ENCODE measurements around the gene THBS1.

Gene THBS1

DNA sequence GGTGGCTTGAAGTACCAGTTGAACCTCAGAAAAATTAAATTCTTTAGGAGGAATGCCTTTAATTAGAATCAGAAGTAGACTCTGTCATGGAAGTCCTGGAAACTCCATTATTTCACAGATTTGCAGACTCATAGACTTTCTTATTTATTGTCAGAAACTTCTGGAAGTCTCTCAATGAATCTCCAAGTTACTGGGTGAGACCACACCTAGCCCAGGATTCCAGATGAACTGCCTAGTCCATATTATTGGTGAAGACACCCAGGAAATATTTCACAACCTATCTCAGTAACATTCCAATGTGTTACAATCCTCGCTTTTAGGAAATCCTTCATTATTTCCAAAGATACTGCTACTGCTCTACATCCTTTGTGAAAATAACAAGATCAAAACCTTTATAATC lies 6.5 kb upstream of the THBS1 start:
- DNase-seq = no peak

DNA sequence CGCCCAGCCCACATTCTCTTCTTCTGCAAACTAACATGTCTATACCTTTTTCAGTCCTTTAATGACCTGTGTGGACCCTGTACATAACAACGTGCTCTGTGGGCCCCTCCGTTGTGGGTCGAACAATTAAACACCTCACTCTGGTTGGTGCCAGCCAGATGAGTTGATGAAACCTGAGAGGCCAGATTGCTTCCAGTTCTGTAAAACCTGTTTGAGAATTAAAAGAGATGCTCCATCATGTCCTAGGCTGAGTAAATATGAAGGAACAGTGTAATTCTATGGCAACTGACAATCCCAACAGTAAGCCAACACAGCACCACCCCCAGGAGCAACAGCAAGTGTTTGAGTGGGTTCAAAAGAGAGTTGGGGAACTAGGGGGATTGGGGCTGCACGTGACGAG lies 5.7 kb upstream of the THBS1 start:
- no peak for DNase-seq

DNA sequence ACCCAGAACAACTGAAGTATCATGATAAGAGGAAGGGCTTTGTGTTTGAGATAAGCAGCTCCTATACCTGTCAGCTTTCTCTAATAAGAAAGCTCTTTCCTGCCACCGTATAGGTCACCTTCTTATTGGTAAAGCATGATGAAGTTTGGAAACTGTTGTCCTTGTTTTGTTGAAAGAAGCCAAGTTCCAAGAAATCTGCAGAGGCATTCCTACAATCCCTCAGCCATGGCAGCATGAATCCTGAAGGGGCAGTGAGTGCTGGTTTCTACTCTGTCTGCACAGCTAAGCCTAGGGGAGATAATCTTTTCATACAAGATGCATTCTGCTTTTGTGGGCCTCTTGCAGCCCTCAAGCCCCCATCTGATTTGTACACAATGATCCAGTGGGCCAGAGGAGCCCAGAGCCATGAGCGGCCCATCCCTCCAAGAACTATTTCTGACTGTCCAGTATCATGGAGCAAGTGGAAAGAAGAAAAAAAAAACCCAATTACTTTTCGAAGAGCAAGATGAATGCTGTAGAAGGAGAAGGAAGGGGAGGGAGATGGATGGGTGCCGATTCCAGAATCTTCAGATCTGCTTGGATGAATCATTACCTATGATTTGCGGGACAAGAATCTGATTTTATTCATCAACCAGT lies 1.9 kb upstream of the THBS1 start:
- no peak for DNase-seq

DNA sequence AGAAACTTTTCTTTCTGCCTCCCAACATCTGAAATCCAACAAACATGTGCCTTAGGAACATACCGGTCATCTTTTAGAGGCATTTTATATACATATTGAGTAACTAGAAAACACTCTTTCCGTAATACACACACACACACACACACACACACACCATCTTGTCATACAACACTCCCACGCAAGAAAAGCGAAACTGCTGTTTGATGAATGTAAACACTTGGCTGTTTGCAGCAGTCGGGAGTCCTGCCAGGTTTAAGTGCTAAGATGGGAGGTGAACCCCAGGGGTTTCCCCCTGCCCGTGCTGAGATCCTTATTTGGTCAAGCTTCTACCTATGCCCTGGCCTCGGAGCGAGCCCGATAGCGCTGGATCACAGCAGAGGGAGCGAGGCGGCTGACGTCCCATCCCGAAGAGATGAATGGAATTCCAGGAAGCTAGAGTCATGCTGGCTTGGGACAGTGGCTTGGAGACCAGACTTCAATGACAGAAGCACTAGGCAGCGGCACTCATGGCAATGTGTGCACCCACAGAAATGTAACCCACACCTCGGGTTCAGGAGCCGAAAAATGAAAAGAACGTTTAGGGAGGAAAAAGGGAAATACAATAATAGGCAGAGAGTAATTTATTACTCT lies 1.3 kb upstream of the THBS1 start:
- no peak for DNase-seq

DNA sequence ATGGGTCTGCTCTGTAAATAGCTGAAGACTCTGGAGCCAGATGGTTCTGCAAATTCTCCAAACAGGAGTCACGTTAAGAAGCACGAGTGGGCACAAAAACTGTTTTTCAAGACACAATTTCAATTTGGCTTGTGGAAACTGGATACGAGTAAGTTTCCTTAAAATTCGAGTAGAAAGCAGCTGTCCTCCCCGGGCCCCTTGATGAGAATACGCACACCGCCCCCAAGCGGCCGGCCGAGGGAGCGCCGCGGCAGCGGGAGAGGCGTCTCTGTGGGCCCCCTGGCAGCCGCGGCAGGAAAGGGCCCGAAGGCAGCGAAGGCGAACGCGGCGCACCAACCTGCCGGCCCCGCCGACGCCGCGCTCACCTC lies 778 bp upstream of the THBS1 start:
- peak; percentile 79 to 90 for DNase-seq

DNA sequence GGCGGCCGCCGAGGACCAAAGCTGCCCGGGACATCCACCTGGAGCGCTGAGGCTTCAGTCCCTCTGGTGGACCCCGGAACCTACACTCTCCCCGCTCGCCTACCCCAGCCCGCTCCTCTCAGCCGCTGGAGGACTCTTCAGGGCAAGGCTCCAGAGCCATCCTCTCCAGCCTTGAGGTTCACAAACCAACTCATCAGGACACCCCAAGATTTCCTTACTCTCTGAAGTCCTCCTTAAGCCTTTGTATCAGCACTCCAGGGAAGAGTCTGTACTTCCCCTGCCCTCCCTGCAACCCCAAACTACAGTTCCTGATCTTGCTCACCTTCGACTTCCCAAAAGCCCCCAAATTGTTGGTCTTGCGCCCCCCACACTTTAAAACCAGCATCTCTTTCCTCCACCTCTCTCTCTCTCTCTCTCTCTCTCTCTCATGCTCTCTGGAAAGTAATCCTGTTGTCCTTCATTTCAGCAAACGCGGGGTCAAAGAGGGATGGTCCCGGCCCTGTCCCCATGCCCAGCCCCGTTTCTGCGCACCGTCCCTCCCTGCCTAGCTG lies 438 bp downstream of the THBS1 start:
- DNase-seq = no peak

DNA sequence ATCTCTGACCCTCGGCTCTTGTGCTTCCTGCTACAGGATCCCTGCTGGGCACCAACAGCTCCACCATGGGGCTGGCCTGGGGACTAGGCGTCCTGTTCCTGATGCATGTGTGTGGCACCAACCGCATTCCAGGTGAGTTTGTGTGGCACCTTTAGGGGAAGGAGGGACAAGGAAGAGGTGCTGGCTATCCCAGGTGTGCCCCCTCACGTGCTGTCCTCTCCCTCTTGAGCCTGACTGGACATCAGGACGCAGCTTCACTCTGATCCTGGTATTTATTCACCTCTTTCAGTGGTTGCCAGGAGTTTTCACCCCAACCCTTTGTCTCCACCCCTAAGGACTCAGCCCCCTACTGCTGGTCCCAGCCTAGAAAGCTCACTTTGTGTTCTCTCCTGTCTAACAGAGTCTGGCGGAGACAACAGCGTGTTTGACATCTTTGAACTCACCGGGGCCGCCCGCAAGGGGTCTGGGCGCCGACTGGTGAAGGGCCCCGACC lies 960 bp downstream of the THBS1 start:
- DNase-seq = peak in 1 of 2 experiments; percentile 39

DNA sequence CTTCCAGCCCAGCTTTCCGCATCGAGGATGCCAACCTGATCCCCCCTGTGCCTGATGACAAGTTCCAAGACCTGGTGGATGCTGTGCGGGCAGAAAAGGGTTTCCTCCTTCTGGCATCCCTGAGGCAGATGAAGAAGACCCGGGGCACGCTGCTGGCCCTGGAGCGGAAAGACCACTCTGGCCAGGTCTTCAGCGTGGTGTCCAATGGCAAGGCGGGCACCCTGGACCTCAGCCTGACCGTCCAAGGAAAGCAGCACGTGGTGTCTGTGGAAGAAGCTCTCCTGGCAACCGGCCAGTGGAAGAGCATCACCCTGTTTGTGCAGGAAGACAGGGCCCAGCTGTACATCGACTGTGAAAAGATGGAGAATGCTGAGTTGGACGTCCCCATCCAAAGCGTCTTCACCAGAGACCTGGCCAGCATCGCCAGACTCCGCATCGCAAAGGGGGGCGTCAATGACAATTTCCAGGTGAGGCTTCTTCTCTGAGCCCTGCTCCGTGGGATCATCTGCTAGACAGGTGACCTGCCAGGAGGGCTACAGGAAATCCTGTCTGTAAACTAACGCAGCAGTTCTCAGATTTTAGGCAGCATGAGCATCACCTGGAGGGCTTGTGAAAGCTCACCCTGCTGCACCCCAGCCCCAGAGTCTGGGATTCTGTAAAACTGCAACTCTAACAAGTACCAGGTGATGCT lies 1.6 kb downstream of the THBS1 start:
- no peak for DNase-seq

DNA sequence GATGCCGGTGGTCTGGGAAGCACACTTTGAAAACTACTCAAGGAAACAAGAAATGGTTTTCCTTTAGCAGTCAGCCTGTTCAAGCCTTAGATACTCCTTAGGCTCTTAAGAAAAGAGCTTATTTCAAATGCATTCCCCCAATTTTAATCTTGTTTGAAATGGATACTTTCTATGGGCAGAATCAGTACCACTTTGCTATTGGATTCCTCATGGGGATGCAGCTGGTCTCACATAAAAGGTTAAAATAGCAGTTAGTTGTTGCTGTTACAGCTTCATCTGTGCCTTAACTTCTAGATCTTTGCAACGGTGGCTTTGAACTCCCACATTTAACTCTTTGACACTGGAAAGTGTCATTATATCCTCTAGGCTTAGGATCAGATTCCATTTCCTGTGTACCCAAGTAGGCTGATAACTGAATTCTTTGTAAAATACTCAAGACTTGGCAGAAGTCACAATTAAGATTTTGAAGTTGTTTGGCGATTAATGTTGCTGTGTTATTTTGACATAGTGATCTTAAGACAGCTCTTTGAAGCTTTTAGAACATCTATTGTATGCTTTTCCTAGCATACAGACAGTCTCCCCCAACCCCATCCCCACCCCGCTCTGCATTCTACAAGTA lies 2.2 kb downstream of the THBS1 start:
- no peak for DNase-seq

DNA sequence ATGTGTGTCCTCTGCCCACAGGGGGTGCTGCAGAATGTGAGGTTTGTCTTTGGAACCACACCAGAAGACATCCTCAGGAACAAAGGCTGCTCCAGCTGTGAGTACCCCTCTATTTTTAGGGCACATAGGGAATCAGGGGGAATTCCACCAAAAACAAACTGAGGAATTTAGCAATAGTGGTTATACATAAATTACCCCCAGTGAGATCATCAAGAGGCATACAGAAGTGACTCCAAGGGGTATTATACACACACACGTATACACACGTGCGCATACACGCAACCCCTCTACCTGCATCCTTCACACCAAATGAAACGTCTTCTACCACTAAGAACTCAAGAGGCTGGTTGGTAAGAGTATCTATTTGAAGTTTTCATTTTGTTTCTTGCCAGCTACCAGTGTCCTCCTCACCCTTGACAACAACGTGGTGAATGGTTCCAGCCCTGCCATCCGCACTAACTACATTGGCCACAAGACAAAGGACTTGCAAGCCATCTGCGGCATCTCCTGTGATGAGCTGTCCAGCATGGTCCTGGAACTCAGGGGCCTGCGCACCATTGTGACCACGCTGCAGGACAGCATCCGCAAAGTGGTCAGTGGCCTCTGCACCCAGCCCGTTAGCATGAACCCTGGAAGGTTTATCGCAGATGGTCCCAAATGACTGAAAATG lies 2.9 kb downstream of the THBS1 start:
- peak in 1 of 2 experiments; percentile 21 for DNase-seq

DNA sequence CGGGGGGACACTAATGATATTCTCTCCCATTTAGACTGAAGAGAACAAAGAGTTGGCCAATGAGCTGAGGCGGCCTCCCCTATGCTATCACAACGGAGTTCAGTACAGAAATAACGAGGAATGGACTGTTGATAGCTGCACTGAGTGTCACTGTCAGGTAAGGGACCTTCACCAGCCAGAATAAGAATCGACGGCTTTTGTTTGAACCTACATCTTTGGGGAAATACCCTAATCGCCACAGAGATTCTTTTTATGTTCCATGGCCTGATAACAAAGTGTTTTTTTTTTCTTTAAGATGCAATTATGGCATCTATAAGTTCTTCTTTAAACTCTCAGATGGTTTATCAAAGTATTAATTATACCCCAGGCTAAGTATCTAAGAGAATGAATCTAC lies 3.4 kb downstream of the THBS1 start:
- no peak for DNase-seq

DNA sequence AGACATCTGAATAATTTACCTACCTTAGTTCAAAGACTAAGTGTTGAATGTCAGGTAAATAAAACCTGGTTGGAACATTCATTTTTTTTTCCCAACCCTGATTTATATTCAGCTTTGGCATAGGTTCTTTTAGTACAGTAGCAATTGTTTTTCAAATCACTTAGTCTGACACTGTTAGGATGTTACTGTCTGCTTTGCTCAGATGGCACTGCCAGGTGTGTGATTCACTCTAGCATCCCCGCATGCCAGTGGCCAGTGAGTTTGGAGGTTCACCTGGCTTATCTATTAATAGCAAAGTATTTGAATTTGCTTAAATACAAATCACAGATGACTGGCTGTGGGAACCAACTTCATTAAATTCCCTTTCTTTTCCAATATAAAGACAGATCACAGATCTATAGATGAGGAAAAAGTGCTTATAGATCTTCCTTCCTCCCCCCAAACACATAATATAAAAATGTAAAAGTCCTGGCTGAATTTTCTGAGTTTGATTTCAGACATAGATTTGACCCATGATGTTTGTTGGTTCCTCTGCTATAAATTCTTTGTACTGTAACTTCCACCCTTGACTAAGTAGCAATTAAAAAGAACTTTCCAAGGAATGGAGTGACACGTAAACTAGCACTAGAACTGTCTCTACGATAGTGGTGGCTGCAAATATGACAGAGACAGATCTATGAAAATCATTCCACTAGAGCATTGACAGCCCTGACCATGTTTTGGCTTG lies 3.9 kb downstream of the THBS1 start:
- no peak for DNase-seq

DNA sequence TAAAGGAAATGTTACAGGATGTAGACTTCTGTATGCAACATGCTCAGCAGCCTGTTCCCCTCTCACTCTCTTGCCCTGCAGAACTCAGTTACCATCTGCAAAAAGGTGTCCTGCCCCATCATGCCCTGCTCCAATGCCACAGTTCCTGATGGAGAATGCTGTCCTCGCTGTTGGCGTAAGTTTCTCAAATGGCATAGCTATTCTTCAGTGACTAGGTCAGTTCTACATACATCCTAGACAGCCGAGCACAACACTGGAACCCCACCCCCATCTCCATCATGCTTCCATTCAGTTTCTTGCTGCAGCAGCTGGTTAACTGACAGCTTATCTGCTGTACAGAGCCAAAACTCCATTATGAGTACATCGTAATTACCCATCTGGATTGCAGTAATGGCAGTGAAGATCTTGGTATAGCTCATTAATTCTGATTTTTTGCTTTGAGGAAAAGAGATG lies 4.5 kb downstream of the THBS1 start:
- DNase-seq = peak in 1 of 2 experiments; percentile 48

DNA sequence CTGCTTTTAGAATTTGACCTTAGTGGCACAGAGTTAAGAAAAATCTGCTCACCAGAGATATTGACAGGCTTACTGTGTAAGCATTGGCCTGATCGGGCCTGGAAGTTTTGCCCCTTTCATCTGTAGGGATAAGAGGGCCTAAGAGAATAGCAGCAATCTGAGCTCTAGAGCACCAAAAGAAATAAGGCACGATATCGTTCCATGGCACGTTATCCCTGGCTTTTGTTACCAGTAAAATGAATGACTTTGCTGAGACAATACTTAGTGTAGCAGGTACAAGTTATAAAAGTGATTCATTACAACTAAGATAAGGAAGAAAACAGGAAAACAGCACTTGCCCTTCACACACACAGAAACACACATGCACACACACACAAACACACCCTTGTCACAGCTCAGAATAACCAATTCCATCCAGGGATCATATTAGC lies 5.0 kb downstream of the THBS1 start:
- DNase-seq = no peak

DNA sequence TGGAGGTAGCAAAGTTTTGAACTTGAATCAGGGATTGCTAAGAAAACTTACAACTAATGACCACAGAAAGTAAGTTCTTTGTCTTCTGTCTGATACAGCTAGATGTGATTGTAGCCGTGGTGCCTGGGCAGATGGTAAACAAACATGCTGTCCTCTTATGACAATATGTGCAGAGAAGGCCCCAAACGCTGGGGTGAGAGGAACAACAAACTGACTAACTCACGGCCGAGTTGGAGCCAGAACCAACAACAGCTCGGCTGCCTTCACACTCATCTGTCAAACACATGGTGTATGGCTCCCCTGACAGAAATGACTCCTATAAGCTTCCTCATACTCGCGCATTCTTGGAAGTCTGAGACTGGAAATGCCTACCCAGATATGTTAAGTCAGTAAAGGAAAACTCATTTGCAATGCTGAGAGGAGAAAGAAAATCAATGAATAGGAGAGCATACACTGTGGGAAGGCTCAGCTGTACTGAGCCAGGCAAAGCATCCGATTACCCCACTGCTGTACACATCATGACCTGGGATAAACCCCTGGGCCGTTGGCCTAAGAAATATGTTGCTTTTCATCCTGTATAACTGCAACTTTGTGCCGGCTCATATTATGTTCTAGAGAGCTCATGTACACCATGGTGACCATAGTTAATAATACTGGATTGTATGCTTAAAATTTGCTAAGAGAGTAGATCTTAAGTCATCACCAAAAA lies 5.7 kb downstream of the THBS1 start:
- DNase-seq = no peak

DNA sequence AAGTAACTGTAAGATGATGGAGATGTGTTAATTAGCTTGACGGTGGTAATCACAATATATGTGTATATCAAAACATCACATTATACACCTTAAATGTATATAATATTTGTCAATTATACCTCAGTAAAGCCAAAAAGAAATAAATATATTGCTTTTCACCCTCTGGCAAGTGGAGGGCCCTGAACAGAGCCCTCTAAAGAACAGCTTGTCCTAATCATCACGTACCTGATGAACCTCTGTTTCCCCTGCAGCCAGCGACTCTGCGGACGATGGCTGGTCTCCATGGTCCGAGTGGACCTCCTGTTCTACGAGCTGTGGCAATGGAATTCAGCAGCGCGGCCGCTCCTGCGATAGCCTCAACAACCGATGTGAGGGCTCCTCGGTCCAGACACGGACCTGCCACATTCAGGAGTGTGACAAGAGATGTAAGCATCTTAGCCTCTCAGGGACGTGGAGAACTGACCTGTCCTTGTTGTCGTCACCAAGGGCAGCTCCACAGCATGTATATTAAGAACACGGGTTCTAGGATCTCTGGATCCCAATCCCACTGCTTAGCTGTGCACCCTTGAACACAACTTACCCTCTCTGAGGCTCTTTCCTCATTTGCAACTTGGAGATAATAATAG lies 6.3 kb downstream of the THBS1 start:
- no peak for DNase-seq

DNA sequence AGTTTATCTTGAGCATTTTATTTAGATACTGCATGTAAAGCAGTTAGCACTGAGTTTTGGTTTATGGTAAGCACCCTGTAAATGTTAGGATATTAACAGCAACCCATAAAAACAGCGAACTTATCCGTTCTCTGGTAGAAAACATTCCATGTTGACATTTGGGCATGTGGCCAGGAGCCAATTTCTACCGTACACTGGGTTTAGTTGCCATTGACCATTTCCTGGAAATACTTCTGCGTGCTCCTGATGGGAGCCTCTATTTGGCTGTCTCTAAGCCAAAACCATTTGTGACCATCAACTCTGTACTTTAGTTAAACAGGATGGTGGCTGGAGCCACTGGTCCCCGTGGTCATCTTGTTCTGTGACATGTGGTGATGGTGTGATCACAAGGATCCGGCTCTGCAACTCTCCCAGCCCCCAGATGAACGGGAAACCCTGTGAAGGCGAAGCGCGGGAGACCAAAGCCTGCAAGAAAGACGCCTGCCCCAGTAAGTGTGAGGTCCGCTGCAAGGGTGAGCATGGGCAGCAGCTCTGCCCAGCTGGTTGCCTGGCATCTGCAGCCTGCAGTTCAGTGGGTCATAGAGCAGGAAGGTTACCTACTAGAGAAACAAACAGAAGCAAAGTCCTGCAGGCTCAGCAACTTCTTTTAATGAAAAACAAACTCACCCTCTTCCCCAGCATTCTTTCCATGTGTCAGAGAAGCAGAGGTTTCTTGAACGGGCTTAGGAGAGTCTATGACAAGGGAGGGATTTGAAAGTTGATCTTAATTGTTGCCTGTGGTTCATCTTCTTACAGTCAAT lies 7.1 kb downstream of the THBS1 start:
- DNase-seq = no peak

DNA sequence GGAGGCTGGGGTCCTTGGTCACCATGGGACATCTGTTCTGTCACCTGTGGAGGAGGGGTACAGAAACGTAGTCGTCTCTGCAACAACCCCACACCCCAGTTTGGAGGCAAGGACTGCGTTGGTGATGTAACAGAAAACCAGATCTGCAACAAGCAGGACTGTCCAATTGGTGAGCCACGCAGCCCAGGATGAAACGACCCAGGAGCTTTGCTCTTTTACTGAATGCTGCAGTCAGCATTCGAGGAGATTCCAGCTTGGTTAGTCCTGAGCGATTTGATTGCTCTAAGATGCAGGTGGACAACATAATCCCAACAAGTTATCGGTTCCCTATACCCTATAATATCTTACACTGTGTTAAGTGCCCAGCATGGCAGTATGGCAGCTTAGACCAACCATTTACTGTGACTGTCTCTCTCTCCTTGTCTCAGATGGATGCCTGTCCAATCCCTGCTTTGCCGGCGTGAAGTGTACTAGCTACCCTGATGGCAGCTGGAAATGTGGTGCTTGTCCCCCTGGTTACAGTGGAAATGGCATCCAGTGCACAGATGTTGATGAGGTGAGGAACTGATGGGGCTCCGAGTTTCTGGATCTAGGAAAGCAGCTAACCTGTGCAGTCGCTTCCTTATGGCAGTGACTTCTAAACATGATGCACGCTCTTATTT lies 7.8 kb downstream of the THBS1 start:
- DNase-seq = no peak

DNA sequence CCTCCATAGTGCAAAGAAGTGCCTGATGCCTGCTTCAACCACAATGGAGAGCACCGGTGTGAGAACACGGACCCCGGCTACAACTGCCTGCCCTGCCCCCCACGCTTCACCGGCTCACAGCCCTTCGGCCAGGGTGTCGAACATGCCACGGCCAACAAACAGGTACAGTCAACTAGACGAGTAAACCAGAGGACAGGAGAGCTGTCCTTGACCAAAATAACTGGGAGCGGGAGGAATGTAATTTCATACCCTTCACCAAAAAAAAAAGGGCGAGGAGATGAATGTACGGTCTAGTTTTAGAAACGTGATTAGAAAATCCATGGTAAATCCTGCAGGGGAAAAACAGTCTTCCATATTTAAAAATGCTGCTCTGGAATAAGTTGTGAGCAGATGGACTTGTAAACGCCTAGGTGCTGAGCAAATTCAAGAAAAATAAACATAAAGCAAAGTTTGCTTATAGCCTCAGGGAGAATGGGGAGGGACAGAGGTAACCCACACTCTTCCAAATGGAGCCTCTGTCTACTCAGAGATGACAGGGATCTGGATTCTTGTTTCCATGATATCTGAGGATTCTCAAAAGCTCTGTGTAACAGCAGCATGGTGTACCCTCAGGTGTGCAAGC lies 8.4 kb downstream of the THBS1 start:
- no peak for DNase-seq
